Transverse colon (tissue), 4 donors: ENCODE measurements around the gene TOMM20. TPM values are rescaled to one million over a fixed set of nuclear protein-coding genes. Genes with fewer than 3 reads are reported as not detected.
A peak's percentile ranks its signal among the peaks of the same experiment; 100 is the strongest.

Experiments used
- DNase-seq: peaks from one replicate; pipeline ENCODE4 v3.0.0-alpha.2; 2019
- H3K27ac ChIP-seq, 4 donors: fragments of 200-600 bp; sonication (generic); 2 replicates each; pipeline ENCODE4 v1.5.1; 2016 to 2018; ENCODE audit warnings: inconsistent platforms in 4 of 4
- H3K27me3 ChIP-seq: fragments of 200-600 bp; sonication (generic); 2 replicates; pipeline ENCODE4 v1.5.1; 2017; ENCODE audit warnings: inconsistent platforms
- H3K36me3 ChIP-seq, 4 donors: fragments of 200-600 bp; sonication (generic); 2 replicates each; pipeline ENCODE4 v1.5.1; 2017 to 2019; ENCODE audit warnings: inconsistent platforms in 4 of 4
- H3K4me1 ChIP-seq, 4 donors: fragments of 200-600 bp; sonication (generic); 2 replicates each; pipeline ENCODE4 v1.5.1; 2017 to 2020; ENCODE audit warnings: inconsistent platforms in 4 of 4
- H3K4me3 ChIP-seq, 4 donors: fragments of 200-600 bp; sonication (generic); 1 replicate in 1 of 4; 2 replicates in 3 of 4; pipeline versions ENCODE4 v1.5.1 to v1.6.1; 2017 to 2019; ENCODE audit warnings: inconsistent platforms in 4 of 4
- H3K9me3 ChIP-seq, 2 donors: fragments of 200-600 bp; sonication (generic); 2 replicates each; pipeline ENCODE4 v1.5.1; 2017 to 2019; ENCODE audit warnings: inconsistent platforms in 2 of 2
- EP300 ChIP-seq: sonication (generic); formaldehyde crosslinking; IDR thresholded peaks from one replicate; pipeline ENCODE4 v1.6.1; 2017; ENCODE audit warnings: antibody characterized with exemption, low read depth
- POLR2A ChIP-seq: fragments of 450-650 bp; IDR thresholded peaks from one replicate; pipeline ENCODE4 v1.6.1; 2016; ENCODE audit warnings: antibody characterized with exemption, mild to moderate bottlenecking, moderate library complexity
- POLR2AphosphoS5 ChIP-seq, 3 donors: sonication (generic); formaldehyde crosslinking; IDR thresholded peaks; one replicate each; pipeline ENCODE4 v1.6.1; 2016; ENCODE audit warnings: antibody characterized with exemption in 3 of 3
- WGBS, 2 donors: methylation state at CpG; one replicate each; pipeline ENCODE4 v1.1.5; 2018; ENCODE audit warnings: low coverage in 1 of 2; 5-methylcytosine and 5-hydroxymethylcytosine counted together
- in situ Hi-C, 4 donors: fragments of 200-750 bp; cut with MboI; loops; one replicate each; pipeline versions ENCODE4 v1.15.0 to v1.15.1; 2017; ENCODE audit warnings: low sequenced_read_pairs in 3 of 4, low pct_ligation_motif_present in 1 of 4, low pct_unique_long_range_greater_than_20kb in 1 of 4
- intact Hi-C: fragments of 100-400 bp; cut with DNase I; formaldehyde crosslinking; loops from one replicate; pipeline ENCODE4 v1.15.1; 2023; ENCODE audit warnings: low total_unique reads
- small RNA-seq, 4 donors: library from RNA; depleted of rRNA; stranded (forward); fragments of <200 nt; gene quantifications; one replicate each; pipeline ENCODE3, GENCODE V24; 2016
- total RNA-seq, 4 donors: library from RNA; depleted of rRNA; stranded (reverse); fragments of >200 nt; gene quantifications; one replicate each; pipeline ENCODE4 v1.1.0, GENCODE V29; 2016

The TOMM20 gene
- total RNA-seq, 4 donors from 2014 or later = 16.9 to 72.9 (median 54.5) TPM

- in situ Hi-C loops (loop anchor here in 1 of 4 donors (25.0 kb wide), 1 partner anchor 349 kb away; no protein-coding TSS in a partner anchor), intact Hi-C loops (loop anchor here (10.0 kb wide), 1 partner anchor 236 kb away; no protein-coding TSS in a partner anchor)
- peak overlapping the region; percentile 80 to 86 (median 84) for H3K27ac ChIP-seq
- DNase-seq = peak; percentile 54
- no peaks in the 10 kb centered on the region for H3K27me3 ChIP-seq
- no peak overlapping the region for H3K4me3 ChIP-seq
- H3K36me3 ChIP-seq = no peaks in the 10 kb centered on the region
- 14 to 36% methylated on average over 3 to 7 of the region's 7 CpGs for WGBS, 2 donors
- H3K4me1 ChIP-seq = peaks cover 23 to 36% (median 30%) of the 10 kb centered on the region in 4 donors
- H3K9me3 ChIP-seq = no peaks in the 10 kb centered on the region
- TF ChIP-seq EP300 = no peak
- TF ChIP-seq POLR2A = peak; percentile 19
- TF ChIP-seq POLR2AphosphoS5 (IDR thresholded peaks at IDR 0.05) = no peak
Measured at GRCh38 chr1:235060607-235061470, 67.8 kb downstream of the TOMM20 start.

Small RNAs within 50 kb of the gene (small RNA-seq; reads per million reads assigned to genes)
- gene AL732292.1 (0 reads per million in 4 donors), gene SNORA14B (2.2 to 4.6 (median 2.7) reads per million in 4 donors)

Other genes starting within 250 kb of the TOMM20 start
- 10 to 100 TPM; 13.1 to 56.7 (median 29.7) TPM for gene RBM34, start 32.4 kb upstream of the TOMM20 start, total RNA-seq
- 10 to 100 TPM in 3 of 4 donors, 1 to 10 TPM in 1; 9.2 to 52.0 (median 34.0) TPM for gene ARID4B, start 199.3 kb upstream of the TOMM20 start, total RNA-seq
- gene GGPS1, start 199.7 kb upstream of the TOMM20 start, total RNA-seq = 10 to 100 TPM; 11.2 to 22.1 (median 16.9) TPM
- gene TBCE, start 238.6 kb upstream of the TOMM20 start, total RNA-seq = 10 to 100 TPM; 16.8 to 59.1 (median 23.9) TPM